ENCODE measurements around the gene LACTBL1. TPM values are rescaled to one million over a fixed set of nuclear protein-coding genes. Genes with fewer than 3 reads are reported as not detected.

The LACTBL1 gene
- polyA plus RNA-seq, 1 donor = not detected

DNA sequence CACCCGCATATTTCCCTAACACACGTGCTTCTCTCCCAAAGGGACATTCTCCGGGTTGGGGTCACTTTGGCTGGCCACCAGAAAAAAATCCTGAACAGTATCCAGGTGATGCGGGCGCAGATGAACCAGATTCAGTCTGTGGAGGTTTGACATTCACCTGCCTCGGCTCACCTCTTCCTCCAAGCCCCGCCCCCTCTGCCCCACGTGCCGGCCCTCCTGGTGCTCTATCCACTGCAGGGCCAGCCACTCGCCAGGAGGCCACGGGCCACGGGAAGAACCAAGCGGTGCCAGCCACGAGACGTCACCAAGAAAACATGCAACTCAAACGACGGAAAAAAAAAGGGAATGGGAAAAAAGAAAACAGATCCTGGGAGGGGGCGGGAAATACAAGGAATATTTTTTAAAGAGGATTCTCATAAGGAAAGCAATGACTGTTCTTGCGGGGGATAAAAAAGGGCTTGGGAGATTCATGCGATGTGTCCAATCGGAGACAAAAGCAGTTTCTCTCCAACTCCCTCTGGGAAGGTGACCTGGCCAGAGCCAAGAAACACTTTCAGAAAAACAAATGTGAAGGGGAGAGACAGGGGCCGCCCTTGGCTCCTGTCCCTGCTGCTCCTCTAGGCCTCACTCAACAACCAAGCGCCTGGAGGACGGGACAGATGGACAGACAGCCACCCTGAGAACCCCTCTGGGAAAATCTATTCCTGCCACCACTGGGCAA is 59.1 kb downstream of the LACTBL1 start:
- no peak for DNase-seq

DNA sequence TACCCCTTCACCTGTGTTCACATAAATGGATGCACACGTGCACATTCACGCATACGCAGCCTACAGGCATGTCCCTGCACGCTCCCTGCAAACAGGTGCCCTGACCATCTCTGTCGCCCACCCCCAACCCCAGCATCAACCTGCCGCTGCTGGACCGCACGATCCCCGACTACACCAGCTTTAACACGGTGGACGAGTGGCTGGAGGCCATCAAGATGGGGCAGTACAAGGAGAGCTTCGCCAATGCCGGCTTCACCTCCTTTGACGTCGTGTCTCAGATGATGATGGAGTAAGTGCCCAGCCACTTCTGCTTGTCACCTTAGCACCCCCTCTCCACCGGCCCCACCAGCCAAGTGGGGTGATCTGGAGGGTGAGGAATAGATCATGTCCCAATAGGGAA is 60.4 kb downstream of the LACTBL1 start:
- no peak for DNase-seq

DNA sequence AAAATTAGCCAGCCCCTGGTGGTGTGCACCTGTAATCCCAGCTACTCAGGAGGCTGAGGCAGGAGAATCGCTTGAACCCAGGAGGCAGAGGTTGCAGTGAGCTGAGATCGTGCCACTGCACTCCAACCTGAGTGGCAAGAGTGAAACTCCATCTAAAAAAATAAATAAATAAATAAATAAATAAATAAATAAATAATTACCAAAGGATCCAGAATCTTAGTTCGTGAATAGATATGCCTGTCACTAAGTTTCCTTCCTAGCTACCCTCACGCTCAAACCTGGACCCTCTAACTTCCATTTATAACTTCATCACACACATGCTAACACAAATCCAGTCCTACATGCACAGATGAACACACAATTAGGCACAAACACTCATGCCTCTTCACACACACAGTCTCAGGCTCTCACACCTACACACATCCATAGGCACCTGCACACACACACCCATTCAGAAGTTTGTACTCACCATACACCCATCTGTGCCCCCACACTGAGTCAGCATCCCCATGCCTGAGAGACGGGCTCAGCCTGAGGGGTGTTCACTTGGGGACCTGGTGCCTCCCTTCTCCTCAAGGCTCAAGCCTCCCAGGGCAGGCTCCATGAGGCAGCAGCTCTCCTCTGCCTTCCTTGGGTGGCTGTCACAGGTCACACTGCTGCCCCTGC is 61.5 kb downstream of the LACTBL1 start:
- no peak for DNase-seq

DNA sequence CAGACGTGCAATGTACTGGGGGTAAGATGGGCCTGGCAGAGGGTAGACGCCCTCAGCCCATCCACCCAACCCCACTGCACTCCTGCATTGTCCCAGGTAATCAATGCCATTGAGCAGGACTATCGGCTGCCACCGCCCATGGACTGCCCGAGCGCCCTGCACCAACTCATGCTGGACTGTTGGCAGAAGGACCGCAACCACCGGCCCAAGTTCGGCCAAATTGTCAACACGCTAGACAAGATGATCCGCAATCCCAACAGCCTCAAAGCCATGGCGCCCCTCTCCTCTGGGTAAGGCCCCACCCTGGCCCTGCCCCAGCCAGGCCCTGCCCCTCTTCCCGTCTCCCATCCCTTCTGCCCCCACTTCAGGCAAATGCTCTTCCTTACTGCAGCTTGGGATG is 62.4 kb downstream of the LACTBL1 start:
- no peak for DNase-seq

DNA sequence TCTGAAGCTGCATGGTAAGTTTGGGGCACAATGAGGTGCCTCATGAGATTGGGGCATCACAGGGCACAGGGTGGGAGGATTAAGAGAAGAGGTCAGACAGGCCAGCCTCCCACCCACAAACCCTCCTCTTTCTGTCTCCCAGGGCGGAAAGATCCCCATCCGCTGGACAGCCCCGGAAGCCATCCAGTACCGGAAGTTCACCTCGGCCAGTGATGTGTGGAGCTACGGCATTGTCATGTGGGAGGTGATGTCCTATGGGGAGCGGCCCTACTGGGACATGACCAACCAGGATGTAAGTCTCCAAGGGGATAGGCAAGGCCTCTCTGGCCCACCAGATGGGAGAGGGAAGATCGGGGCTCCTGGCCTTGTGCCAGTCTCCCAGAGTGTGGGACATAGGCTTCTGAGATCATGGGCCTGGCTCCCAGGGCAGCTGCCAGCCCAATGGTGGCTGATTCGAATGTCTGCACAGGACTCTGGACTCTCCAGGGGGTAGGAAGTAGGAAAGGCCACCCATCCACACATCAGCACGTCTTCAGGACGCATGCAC is 63.7 kb downstream of the LACTBL1 start:
- no peak for DNase-seq

DNA sequence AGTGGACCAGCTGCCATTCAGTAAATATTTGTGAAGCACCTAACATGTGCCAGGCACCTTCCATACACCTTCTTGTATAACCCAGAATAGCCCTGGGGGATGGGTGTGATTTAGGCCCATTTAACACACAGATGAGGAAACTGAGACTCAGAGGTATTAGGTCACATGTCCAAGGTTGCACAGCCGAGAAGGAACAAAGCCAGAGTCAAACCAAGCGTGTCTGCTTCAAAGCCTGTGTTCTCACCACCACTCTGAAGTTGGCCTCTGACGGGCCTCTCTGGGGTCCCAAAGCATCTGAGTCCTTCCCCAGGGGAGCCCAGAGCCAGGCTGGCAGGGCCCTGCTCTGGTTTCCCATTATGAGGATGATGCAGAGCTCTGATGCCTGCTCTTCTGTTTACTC is 65.1 kb downstream of the LACTBL1 start:
- no peak for DNase-seq

DNA sequence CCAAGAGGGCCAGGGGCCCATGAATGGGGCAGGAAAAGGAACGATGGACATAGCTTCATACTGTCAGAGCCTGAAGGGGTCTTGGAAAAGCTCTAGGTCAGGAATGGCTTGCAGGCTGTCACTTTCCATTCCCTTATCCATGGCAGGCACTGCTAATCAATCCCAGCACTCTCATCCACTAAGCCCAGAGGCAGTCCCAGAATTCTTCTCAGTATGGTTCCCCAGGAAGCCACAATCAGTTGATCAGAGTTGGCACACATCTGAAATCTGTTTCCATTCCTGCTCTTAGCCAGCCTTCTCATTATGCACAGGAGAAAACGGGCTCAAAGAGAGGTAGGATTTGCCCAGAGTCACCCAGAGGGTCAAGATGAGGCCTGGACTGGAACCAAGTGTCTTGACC is 65.7 kb downstream of the LACTBL1 start:
- no peak for DNase-seq

DNA sequence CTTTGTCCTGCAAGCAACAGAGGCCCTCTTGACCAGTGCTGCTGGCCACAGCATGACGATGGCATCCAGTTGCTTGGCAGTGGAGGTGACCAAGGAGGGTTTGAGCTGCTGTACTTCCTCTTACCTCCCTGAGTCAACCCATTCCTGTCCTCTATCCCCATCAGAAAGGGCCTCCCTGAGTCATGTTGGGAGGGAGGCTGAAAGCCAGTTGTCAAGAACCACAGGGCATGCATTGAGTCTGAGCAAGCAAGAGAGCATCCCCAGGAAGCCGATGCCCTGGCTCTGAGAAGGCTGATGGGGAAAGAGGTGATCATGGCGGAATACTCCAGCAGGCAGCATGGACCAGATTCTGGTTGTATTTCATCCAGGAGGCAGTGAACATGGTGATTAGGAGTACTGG is 69.6 kb downstream of the LACTBL1 start:
- DNase-seq = no peak

Other genes with a start within 250 kb of the LACTBL1 start
- 0.57 TPM for gene TEX46, start 43.0 kb upstream of the LACTBL1 start, polyA plus RNA-seq (ENCODE audit: insufficient read length)
- gene KDM1A, start 46.6 kb upstream of the LACTBL1 start, polyA plus RNA-seq (ENCODE audit: insufficient read length) = 146 TPM
- gene LUZP1, start 196.0 kb upstream of the LACTBL1 start, polyA plus RNA-seq (ENCODE audit: insufficient read length) = 37.1 TPM
- 0.23 TPM for gene HTR1D, start 244.6 kb upstream of the LACTBL1 start, polyA plus RNA-seq (ENCODE audit: insufficient read length)

All from left kidney (tissue), 2 donors.